T-helper 2 cell treated with Interferon-gamma antibody and Interleukin-4, amounts not matched to agents 5 μg/mL and 100 μg/mL, for 36 hours (primary cell): ENCODE measurements around the gene ZBTB49.
A peak's percentile ranks its signal among the peaks of the same experiment; 100 is the strongest.

ENCODE experiments used
- DNase-seq: peaks from one replicate; pipeline ENCODE4 v3.0.0; 2021; ENCODE audit warnings: low spot score
- H3K27ac Mint-ChIP-seq: one replicate; pipeline ENCODE4 v1.8.0; 2021; ENCODE audit warnings: mild to moderate bottlenecking, mixed read lengths
- H3K27me3 Mint-ChIP-seq: one replicate; pipeline ENCODE4 v1.8.0; 2021; ENCODE audit warnings: low read depth, mixed read lengths
- H3K36me3 Mint-ChIP-seq: one replicate; pipeline ENCODE4 v1.8.0; 2021; ENCODE audit warnings: low read depth, mixed read lengths
- H3K4me1 Mint-ChIP-seq: one replicate; pipeline ENCODE4 v1.8.0; 2021; ENCODE audit warnings: low read depth, mixed read lengths
- H3K4me3 Mint-ChIP-seq: one replicate; pipeline ENCODE4 v1.8.0; 2022; ENCODE audit warnings: mild to moderate bottlenecking, moderate library complexity, mixed read lengths
- H3K9me3 Mint-ChIP-seq: one replicate; pipeline ENCODE4 v1.8.0; 2021; ENCODE audit warnings: mixed read lengths

ZBTB49 gene

DNA sequence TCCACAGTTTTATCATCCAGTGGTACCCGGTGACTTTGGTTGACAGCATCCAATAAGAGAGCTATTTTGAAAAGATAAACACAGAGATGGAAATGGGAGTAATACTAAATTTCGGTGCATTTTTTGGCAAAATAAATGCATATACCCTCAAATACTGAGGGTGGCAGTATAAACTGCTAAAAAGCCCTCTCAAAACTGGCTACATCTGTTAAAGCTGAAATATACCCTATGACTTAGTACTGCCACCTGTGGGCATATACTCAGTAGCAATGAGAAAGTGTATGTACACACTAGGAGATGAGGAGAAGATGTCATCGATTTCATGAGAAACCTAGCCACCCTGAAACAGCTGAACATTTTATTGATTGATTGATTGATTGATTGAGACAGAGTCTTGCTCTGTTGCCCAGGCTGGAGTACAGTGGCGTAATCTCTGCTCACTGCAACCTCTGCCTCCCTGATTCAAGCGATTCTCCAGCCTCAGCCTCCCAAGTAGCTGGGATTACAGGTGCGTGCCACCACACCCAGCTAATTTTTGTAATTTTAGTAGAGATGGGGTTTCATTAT is 29.8 kb upstream of the ZBTB49 start:
- Mint-ChIP-seq H3K27me3 (peaks cover 2% of the 10 kb centered on the region), H3K4me1 (no peaks in the 10 kb centered on the region), H3K9me3 (no peaks in the 10 kb centered on the region), H3K36me3 (no peaks in the 10 kb centered on the region), H3K27ac (no peak overlapping the region), H3K4me3 (no peak overlapping the region)
- DNase-seq, result no peak

DNA sequence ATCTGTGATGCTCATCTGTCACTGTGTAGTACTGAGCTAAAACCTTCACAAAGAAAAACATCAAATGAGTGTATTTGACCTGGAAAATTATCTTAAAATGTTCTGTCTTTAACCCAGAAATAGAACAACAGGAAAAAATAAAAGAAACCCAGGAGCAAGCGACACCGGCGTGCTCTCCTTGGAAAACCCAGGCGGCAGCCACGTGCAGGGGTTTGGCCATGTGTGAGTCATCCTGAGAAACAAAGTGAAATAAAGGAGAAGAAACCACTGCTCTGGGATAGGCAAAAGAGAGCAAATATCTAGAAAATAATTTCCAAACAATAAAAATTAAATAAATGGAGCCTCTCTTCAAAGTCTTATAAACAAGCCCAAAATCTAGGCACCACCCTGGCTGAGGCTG is 22.1 kb upstream of the ZBTB49 start:
- Mint-ChIP-seq H3K36me3 (peaks cover 42% of the 10 kb centered on the region), H3K27me3 (no peaks in the 10 kb centered on the region), H3K4me1 (peaks cover 8% of the 10 kb centered on the region)

GRCh38 chr4:4268776-4269175 is 21.3 kb upstream of the ZBTB49 start:
- H3K27ac Mint-ChIP-seq, result peak overlapping the region; percentile 79
- H3K36me3 Mint-ChIP-seq, result peaks cover 44% of the 10 kb centered on the region
- H3K9me3 Mint-ChIP-seq, result no peaks in the 10 kb centered on the region
- H3K4me3 Mint-ChIP-seq, result no peak overlapping the region
- H3K4me1 Mint-ChIP-seq, result peaks cover 8% of the 10 kb centered on the region
- no peaks in the 10 kb centered on the region for H3K27me3 Mint-ChIP-seq
- no peak for DNase-seq

More for the DNA sequence above, 22.1 kb upstream of the ZBTB49 start:
- no peak for DNase-seq
- H3K27ac Mint-ChIP-seq, result no peak overlapping the region
- no peak overlapping the region for H3K4me3 Mint-ChIP-seq
- no peaks in the 10 kb centered on the region for H3K9me3 Mint-ChIP-seq

DNA sequence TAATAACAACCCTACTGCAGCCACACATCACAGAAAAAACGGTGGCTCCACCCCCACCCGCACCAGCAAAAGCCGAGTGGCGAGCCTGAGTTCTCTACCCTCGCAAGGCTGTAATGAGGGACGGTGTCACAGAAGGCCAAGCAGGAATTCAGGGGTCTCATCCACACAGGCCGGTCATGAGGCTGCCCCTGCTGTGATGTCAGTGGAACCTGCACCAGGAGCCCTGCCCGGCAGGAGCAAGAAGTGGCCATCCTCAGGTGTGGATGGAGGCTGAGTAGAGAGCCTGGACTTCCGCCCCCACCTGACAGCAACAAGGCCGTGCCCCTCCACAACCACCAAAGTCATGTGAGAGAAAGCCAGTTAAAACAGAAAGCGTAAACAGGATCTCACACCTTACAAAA is 20.7 kb upstream of the ZBTB49 start:
- peak overlapping the region; percentile 6 for H3K4me3 Mint-ChIP-seq
- no peak for DNase-seq
- H3K27me3 Mint-ChIP-seq, result no peaks in the 10 kb centered on the region
- H3K4me1 Mint-ChIP-seq, result peaks cover 8% of the 10 kb centered on the region
- peak overlapping the region; percentile 73 for H3K27ac Mint-ChIP-seq
- peaks cover 48% of the 10 kb centered on the region for H3K36me3 Mint-ChIP-seq
- no peaks in the 10 kb centered on the region for H3K9me3 Mint-ChIP-seq

GRCh38 chr4:4269856-4270255 is 20.2 kb upstream of the ZBTB49 start:
- no peak for DNase-seq
- no peaks in the 10 kb centered on the region for H3K27me3 Mint-ChIP-seq
- H3K9me3 Mint-ChIP-seq, result no peaks in the 10 kb centered on the region
- H3K4me3 Mint-ChIP-seq, result peak overlapping the region; percentile 6
- peak overlapping the region; percentile 73 for H3K27ac Mint-ChIP-seq
- H3K36me3 Mint-ChIP-seq, result peaks cover 53% of the 10 kb centered on the region
- peaks cover 8% of the 10 kb centered on the region for H3K4me1 Mint-ChIP-seq

- peak overlapping the region; percentile 67 for H3K27ac Mint-ChIP-seq
Observed at GRCh38 chr4:4270529-4270928, 19.5 kb upstream of the ZBTB49 start.

GRCh38 chr4:4271912-4272311 is 18.1 kb upstream of the ZBTB49 start:
- H3K4me1 Mint-ChIP-seq, result peaks cover 8% of the 10 kb centered on the region
- H3K9me3 Mint-ChIP-seq, result no peaks in the 10 kb centered on the region
- H3K27me3 Mint-ChIP-seq, result no peaks in the 10 kb centered on the region
- DNase-seq, result no peak
- H3K36me3 Mint-ChIP-seq, result peaks cover 54% of the 10 kb centered on the region
- H3K4me3 Mint-ChIP-seq, result no peak overlapping the region
- peak overlapping the region; percentile 8 for H3K27ac Mint-ChIP-seq

More at GRCh38 chr4:4270529-4270928, 19.5 kb upstream of the ZBTB49 start:
- no peak for DNase-seq
- Mint-ChIP-seq H3K9me3 (no peaks in the 10 kb centered on the region), H3K4me3 (no peak overlapping the region), H3K27me3 (no peaks in the 10 kb centered on the region), H3K4me1 (peaks cover 8% of the 10 kb centered on the region), H3K36me3 (peaks cover 53% of the 10 kb centered on the region)

DNA sequence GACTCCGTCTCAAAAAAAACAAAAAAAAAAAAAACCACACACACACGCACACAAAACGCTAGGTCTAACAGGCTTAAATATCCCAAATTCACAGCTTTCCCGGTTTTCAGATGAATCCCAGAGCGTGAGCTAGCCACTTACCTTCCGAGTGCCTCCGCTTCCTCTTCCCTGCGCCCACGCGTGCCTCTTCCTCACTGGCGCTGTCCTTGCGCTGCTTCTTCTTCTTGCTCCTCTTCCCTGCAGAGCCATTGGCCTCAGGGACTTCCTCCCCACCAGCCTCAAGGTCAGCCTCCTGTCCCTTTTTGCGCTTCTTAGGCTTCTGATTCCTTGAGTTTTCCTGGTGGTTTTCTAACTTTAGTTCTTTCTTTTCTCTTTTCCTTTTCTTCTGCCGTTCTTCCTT is 15.8 kb upstream of the ZBTB49 start:
- no peaks in the 10 kb centered on the region for H3K9me3 Mint-ChIP-seq
- no peak overlapping the region for H3K4me3 Mint-ChIP-seq
- no peak overlapping the region for H3K27ac Mint-ChIP-seq
- no peaks in the 10 kb centered on the region for H3K27me3 Mint-ChIP-seq
- peaks cover 4% of the 10 kb centered on the region for H3K4me1 Mint-ChIP-seq
- DNase-seq, result no peak
- peaks cover 50% of the 10 kb centered on the region for H3K36me3 Mint-ChIP-seq

DNA sequence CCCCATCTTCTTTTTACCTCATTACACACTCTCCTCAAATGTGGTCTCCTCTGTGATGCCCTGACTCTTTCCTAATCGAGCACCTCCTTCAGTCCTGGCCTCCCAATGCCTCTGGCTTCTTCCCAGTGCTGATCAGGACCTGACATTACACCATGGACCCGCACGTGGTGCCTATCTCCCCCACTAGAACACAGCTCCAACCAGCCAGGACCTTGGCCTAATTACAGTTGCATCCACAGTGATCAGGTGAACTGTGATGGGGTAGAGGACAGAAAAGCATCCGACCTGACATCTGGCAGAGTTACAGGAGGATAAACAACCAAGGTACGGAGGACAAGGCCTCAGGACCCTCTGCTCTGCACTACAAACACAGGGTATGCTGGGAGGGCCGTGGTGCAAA is 12.5 kb upstream of the ZBTB49 start:
- H3K4me3 Mint-ChIP-seq, result no peak overlapping the region
- no peaks in the 10 kb centered on the region for H3K27me3 Mint-ChIP-seq
- H3K36me3 Mint-ChIP-seq, result peaks cover 40% of the 10 kb centered on the region
- no peaks in the 10 kb centered on the region for H3K9me3 Mint-ChIP-seq
- DNase-seq, result no peak
- H3K27ac Mint-ChIP-seq, result no peak overlapping the region
- no peaks in the 10 kb centered on the region for H3K4me1 Mint-ChIP-seq

DNA sequence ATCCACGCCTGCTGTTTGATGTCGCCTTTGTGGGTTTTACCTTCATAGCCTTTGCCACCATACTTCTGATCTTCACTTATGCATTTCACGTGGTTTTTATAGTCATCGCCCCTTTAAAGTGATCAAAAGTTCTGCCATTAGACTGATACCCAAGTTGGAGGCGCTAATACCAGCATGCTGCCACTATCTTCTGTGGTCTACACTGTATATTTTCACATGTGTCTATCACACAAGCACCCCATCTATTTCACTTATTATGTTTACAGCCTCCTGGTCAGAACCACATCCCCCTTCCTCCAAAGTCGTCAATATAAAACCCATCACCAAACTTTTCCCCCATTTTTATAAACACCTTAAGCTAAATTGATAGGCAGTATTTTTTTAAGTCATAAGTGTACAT is 8.3 kb upstream of the ZBTB49 start:
- Mint-ChIP-seq H3K27ac (no peak overlapping the region), H3K4me3 (no peak overlapping the region), H3K9me3 (no peaks in the 10 kb centered on the region), H3K4me1 (no peaks in the 10 kb centered on the region), H3K27me3 (no peaks in the 10 kb centered on the region), H3K36me3 (peaks cover 34% of the 10 kb centered on the region)
- no peak for DNase-seq

DNA sequence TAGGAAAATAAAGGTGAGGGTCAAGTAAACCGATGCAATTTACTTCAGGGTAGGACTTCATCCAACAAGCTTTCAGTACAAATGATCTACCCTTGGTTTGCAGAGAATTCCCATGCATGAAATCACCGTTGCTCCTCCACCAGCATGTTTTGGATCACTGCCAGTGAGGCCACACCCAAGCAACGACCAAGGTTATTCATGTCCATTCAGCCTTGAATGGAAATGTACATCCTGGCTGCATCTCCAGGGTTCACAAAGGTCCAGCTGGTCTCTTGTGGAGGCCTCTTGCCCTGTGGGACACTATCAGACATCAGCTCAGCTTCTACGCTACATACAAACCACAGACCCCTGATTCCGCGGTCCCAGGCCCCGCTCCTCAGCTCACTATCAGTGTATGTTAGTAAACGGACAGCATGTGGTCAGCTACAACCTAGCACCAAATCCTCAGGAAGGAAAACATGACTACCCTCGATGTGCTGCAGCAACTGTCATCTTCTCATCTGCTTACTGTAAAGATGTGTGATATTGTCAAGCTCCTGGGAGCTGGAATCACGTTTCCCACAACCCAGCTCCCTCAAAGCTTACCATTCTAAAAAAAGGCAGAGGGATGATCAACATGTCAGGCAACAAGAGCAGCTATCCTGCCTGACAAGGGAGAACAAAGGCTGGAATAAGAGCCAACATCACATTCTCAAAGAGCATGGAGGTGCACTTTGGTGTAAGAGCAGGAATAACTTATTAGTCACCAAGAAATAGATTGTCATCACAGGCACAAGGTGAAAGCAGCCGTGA is 5.0 kb upstream of the ZBTB49 start:
- Mint-ChIP-seq H3K9me3 (no peaks in the 10 kb centered on the region), H3K27ac (no peak overlapping the region), H3K4me1 (peaks cover 12% of the 10 kb centered on the region), H3K27me3 (no peaks in the 10 kb centered on the region), H3K36me3 (peaks cover 31% of the 10 kb centered on the region), H3K4me3 (no peak overlapping the region)
- DNase-seq, result no peak

- no peaks in the 10 kb centered on the region for H3K27me3 Mint-ChIP-seq
- peaks cover 26% of the 10 kb centered on the region for H3K4me1 Mint-ChIP-seq
- no peaks in the 10 kb centered on the region for H3K9me3 Mint-ChIP-seq
- DNase-seq, result no peak
- H3K4me3 Mint-ChIP-seq, result peak overlapping the region; percentile 30
- no peak overlapping the region for H3K27ac Mint-ChIP-seq
- H3K36me3 Mint-ChIP-seq, result peaks cover 18% of the 10 kb centered on the region
Observed at GRCh38 chr4:4288098-4288497, 2.0 kb upstream of the ZBTB49 start.

DNA sequence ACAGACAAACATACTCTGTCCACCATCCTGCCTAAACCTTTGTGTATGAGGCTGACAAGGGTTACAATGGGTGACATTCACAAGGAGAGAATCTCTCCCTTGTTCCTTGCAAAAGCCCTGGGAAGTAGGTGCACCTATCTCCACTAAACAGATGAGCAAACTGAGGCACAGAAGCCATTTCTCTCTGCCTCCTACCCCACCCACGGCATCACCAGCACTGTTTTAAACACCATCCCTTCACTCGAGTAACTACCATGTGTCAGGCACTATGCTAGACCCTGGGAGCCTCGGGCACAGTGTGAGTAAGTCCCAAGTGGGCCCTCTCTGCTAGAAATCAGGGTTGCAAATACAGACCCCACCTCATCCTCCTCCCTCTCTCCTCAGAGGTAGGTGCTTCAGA is 996 bp upstream of the ZBTB49 start:
- H3K27me3 Mint-ChIP-seq, result no peaks in the 10 kb centered on the region
- no peaks in the 10 kb centered on the region for H3K9me3 Mint-ChIP-seq
- peak overlapping the region; percentile 92 for H3K27ac Mint-ChIP-seq
- H3K4me3 Mint-ChIP-seq, result peak overlapping the region; percentile 95
- peaks cover 26% of the 10 kb centered on the region for H3K4me1 Mint-ChIP-seq
- H3K36me3 Mint-ChIP-seq, result peaks cover 16% of the 10 kb centered on the region
- DNase-seq, result no peak

DNA sequence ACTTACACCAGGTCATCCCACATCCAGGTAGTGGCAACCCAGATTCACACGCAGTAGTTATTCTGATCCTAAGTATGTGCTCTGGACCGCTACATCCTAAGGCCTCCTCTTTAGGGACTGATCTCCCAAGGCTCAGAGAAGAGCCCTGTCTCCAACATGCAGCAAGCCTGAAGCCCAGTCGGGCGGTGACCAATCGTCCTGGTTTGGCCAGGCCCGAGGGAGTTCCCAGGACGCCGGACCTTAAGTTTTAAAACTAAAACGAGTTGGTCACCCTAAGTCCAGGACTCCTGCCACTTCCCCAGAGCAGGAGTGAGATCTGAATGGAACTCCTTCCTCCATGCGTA is 482 bp upstream of the ZBTB49 start:
- H3K4me1 Mint-ChIP-seq, result peaks cover 26% of the 10 kb centered on the region
- H3K27ac Mint-ChIP-seq, result peak overlapping the region; percentile 92
- H3K4me3 Mint-ChIP-seq, result peak overlapping the region; percentile 95
- no peak for DNase-seq
- no peaks in the 10 kb centered on the region for H3K27me3 Mint-ChIP-seq
- no peaks in the 10 kb centered on the region for H3K9me3 Mint-ChIP-seq
- peaks cover 12% of the 10 kb centered on the region for H3K36me3 Mint-ChIP-seq

- H3K36me3 Mint-ChIP-seq, result peaks cover 6% of the 10 kb centered on the region
- H3K27me3 Mint-ChIP-seq, result no peaks in the 10 kb centered on the region
- no peak overlapping the region for H3K27ac Mint-ChIP-seq
- no peaks in the 10 kb centered on the region for H3K9me3 Mint-ChIP-seq
- H3K4me1 Mint-ChIP-seq, result peaks cover 25% of the 10 kb centered on the region
- DNase-seq, result no peak
- no peak overlapping the region for H3K4me3 Mint-ChIP-seq
Observed at GRCh38 chr4:4293279-4293678, 3.2 kb downstream of the ZBTB49 start.
